GM19467 (cell line): ENCODE measurements around the gene NCAPH2.

Experiments
- ATAC-seq: cut with Tn5 transposase; IDR thresholded peaks from one replicate; pipeline ENCODE4 v1.9.1; 2021; ENCODE audit warnings: mild to moderate bottlenecking, moderate library complexity; ENCODE audit not compliant: unreplicated experiment

Gene NCAPH2

GRCh38 chr22:50569041-50569459 is 61.0 kb downstream of the NCAPH2 start:
- ATAC-seq: no peak

- ATAC-seq: no peak
Measured at GRCh38 chr22:50569896-50570535, 62.0 kb downstream of the NCAPH2 start.

GRCh38 chr22:50570861-50571260 is 62.8 kb downstream of the NCAPH2 start:
- no peak for ATAC-seq

- no peak for ATAC-seq
Measured at GRCh38 chr22:50571264-50572175, 63.5 kb downstream of the NCAPH2 start.

- no peak for ATAC-seq
Measured at GRCh38 chr22:50572965-50573364, 64.9 kb downstream of the NCAPH2 start.

- no peak for ATAC-seq
Measured at GRCh38 chr22:50573491-50574382, 65.7 kb downstream of the NCAPH2 start.

GRCh38 chr22:50574383-50574755 is 66.3 kb downstream of the NCAPH2 start:
- no peak for ATAC-seq
